Thymus (tissue), 14 donors: ENCODE results near the gene ETNPPL. TPM values are rescaled to one million over a fixed set of nuclear protein-coding genes. Genes with fewer than 3 reads are reported as not detected.

Source experiments
- DNase-seq, 9 donors: peaks; one replicate each; pipeline ENCODE4 v3.0.0-alpha.2; 2013; ENCODE audit warnings: low spot score in 9 of 9, low read depth in 6 of 9, missing footprints in 1 of 9
- H3K27ac ChIP-seq, 2 donors: one replicate each; pipeline ENCODE4 v1.5.1; 2013; ENCODE audit warnings: control low read depth in 1 of 2, low read depth in 1 of 2, low read length in 1 of 2, mild to moderate bottlenecking in 1 of 2, moderate library complexity in 1 of 2
- H3K27me3 ChIP-seq, 2 donors: one replicate each; pipeline ENCODE4 v1.5.1; 2013; ENCODE audit warnings: low read length in 1 of 2; ENCODE audit not compliant: control insufficient read depth in 2 of 2, insufficient read depth in 1 of 2
- H3K36me3 ChIP-seq, 2 donors: one replicate each; pipeline ENCODE4 v1.5.1; 2013; ENCODE audit warnings: low read length in 1 of 2, mild to moderate bottlenecking in 1 of 2, moderate library complexity in 1 of 2; ENCODE audit not compliant: control insufficient read depth in 2 of 2, insufficient read depth in 2 of 2
- H3K4me1 ChIP-seq, 2 donors: one replicate each; pipeline ENCODE4 v1.5.1; 2013; ENCODE audit warnings: low read length in 2 of 2; ENCODE audit not compliant: control insufficient read depth in 2 of 2, insufficient read depth in 2 of 2
- H3K4me3 ChIP-seq, 2 donors: one replicate each; pipeline ENCODE4 v1.5.1; 2013; ENCODE audit warnings: low read length in 2 of 2, control low read depth in 1 of 2, mild to moderate bottlenecking in 1 of 2
- H3K9me3 ChIP-seq, 2 donors: one replicate each; pipeline ENCODE4 v1.5.1; 2013; ENCODE audit warnings: low read length in 1 of 2, mild to moderate bottlenecking in 1 of 2; ENCODE audit not compliant: control insufficient read depth in 2 of 2, insufficient read depth in 1 of 2
- WGBS: extraction: QIAGEN DNeasy Blood & Tissue Kit; methylation state at CpG from one replicate; pipeline ENCODE4 v1.1.7; 2013; 5-methylcytosine and 5-hydroxymethylcytosine counted together
- long read RNA-seq, 10 donors: transcript quantifications; one replicate each; lab custom pipeline, GENCODE V29; 2026
- polyA plus RNA-seq: library from polyadenylated mRNA; stranded (reverse); fragments of 200-250 nt; gene quantifications from one replicate; pipeline ENCODE4 v1.2.3, GENCODE V29; 2013
- total RNA-seq: library from RNA; stranded (reverse); fragments of 120-200 nt; gene quantifications from one replicate; pipeline ENCODE4 v1.2.4, GENCODE V29; 2013
- donor health status: healthy.

The ETNPPL gene
- total RNA-seq (0.19 TPM), polyA plus RNA-seq (1.6 TPM)
- long read RNA-seq, donor 1: 0 reads
- long read RNA-seq, donor 2: 0 reads
- long read RNA-seq, donor 3: 0 reads
- long read RNA-seq, donor 4: 0 reads
- long read RNA-seq, donor 5: 0 reads
- long read RNA-seq, donor 6: 0 reads
- long read RNA-seq, donor 7: 0 reads
- long read RNA-seq, donor 8: 0 reads
- long read RNA-seq, donor 9: 0 reads
- long read RNA-seq, donor 10: 0 reads

DNA sequence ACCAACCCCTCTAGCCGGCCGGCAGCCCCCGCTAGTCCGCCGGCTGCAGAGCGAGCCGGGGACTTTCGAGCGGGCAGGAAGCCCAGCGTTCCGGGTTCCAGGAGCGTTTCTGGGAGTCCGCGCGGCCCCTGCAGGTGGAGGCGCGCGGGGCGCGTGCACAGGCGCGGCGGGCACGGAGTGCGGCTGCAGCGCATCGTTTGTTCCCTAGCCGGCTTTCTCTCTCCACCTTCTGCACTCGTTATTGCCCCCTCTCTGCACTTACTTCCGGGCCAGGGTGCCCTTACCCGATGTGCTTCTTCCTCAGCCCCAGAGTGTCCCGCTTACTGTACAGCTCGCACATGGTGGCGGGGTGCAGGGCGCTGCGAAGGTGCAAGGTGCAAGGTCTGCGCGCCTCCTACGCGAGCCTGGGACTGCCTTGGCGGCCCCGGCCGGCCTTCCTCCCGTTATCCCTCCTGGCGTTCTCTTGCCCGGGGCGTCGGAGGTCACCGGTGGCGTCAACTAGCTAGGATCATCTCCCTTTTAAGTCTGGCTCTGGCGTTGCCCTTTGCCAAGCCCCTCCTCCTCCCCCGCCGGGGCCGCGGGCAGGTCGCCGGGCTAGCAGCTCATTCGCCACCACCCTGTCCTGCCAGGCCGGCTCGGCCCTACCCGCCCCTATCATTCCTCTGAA lies at the start of gene ETNPPL:
ETNPPL (minus strand) TSS at position 495 of the 667 bp plus-strand sequence; CDS start at position 340, 155 bp downstream.
- H3K9me3 ChIP-seq: peaks cover 0 to 5% of the 10 kb centered on the region in 2 donors
- no peaks in the 10 kb centered on the region for H3K36me3 ChIP-seq
- H3K4me1 ChIP-seq: peaks cover 13 to 15% of the 10 kb centered on the region in 2 donors
- 1% methylated on average over 61 of the region's 61 CpGs for WGBS
- no peak within 1 kb of the TSS for H3K27ac ChIP-seq
- peaks cover 5 to 33% of the 10 kb centered on the region in 2 donors for H3K27me3 ChIP-seq
- H3K4me3 ChIP-seq: peak within 1 kb of the TSS; percentile 58 to 74
- peak in 7 of 9 donors; percentile 40 to 82 (median 53) for DNase-seq

DNA sequence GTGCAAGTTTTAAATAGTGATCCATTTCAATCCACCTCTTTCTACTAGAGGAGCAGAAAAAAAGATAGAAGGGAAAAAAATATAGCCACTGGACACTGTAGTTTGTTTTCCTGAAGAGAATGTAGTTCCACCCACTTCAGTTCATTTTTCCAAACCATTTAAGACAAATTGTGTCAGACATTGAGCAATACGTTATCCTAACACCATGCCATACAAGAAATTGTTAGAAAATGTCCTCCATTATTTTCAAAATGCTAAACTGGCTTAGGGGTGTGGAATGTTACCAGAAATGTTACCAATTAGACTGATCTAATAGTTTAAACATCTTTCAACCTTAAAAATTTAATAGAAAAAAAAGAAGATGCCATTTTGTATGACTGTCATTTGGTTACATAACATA lies 48.6 kb upstream of the ETNPPL start:
- no peaks in the 10 kb centered on the region for H3K9me3 ChIP-seq
- WGBS: 95% methylated on average over 1 of the region's 1 CpG

DNA sequence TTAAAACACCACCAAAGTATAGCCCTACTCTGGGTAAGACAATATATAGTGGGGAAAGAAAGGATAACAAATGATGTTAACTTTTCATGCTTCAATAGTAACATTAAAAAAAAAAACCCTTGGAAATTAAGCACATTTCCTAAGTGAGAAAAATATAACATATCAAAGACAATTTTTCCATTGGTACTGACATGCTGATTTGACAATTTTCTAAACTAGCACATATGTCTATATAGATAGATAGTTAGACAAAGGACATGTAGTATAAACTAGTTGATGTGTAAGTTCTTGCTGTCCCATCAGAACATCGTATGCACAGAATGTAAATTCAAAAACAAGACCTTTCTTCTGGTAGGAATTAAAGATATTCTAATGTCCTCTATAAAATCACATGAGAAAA lies 47.2 kb upstream of the ETNPPL start:
- H3K27me3 ChIP-seq: no peaks in the 10 kb centered on the region
- no peak overlapping the region for H3K27ac ChIP-seq
- WGBS: 97% methylated on average over 1 of the region's 1 CpG
- no peaks in the 10 kb centered on the region for H3K9me3 ChIP-seq
- DNase-seq: no peak
- H3K4me3 ChIP-seq: no peak overlapping the region
- H3K4me1 ChIP-seq: no peaks in the 10 kb centered on the region
- H3K36me3 ChIP-seq: no peaks in the 10 kb centered on the region

More for the DNA sequence above, 48.6 kb upstream of the ETNPPL start:
- H3K4me1 ChIP-seq: no peaks in the 10 kb centered on the region
- DNase-seq: no peak
- no peak overlapping the region for H3K4me3 ChIP-seq
- H3K27ac ChIP-seq: no peak overlapping the region
- no peaks in the 10 kb centered on the region for H3K36me3 ChIP-seq
- H3K27me3 ChIP-seq: no peaks in the 10 kb centered on the region

DNA sequence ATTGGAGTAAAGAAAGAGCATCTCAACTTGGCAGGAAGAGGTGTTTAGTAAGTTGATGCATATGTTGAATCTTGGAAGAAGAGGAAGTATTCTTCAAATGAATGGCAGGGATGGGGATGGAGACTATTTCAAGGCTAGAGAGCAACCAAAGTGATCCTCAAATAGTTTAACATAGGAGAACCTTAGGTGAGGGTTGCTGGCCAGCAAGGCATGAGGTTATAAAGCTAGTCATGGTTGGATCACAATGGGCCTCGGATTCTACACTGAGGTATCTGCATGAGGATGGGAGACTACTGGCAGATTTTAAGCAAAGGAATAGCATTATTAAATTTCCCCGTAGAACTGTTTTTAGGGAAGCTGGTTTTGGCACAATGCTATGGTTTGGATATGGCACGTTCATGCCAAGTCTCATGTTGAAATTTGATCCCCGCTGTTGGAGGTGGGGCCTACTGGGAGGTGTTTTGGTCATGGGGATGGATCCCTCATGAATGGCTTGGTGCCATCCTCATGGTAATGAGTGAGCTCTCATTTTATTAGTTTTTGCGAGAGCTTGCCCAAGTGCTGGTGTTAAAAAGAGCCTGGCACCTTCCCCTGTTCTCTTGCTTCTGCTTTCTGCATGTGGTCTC lies 41.9 kb upstream of the ETNPPL start:
- Histone ChIP-seq H3K27ac (no peak overlapping the region), H3K36me3 (no peaks in the 10 kb centered on the region), H3K4me3 (no peak overlapping the region), H3K9me3 (no peaks in the 10 kb centered on the region), H3K4me1 (no peaks in the 10 kb centered on the region), H3K27me3 (no peaks in the 10 kb centered on the region)
- no peak for DNase-seq
- WGBS: 96% methylated on average over 5 of the region's 5 CpGs

DNA sequence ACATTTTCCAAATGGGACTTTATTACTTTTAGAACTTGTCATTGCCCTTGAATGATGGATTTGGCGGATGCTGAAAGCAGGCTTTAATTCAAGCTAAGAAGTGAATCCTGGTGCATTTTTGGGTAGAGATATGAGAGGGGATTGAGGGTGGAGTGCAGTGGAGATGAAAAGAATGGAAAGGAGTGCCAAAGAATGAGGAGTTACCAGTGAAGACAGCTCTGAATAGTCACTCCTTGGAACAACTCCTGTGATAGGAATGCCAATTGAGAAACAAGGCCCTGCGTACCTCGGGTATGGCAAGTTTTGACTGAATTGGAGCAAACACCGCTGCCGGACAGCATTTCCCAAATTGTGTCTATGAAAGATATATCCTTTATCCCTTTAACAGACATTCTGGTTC lies 36.5 kb upstream of the ETNPPL start:
- Histone ChIP-seq H3K36me3 (no peaks in the 10 kb centered on the region), H3K27ac (no peak overlapping the region), H3K27me3 (no peaks in the 10 kb centered on the region), H3K4me1 (no peaks in the 10 kb centered on the region), H3K9me3 (no peaks in the 10 kb centered on the region), H3K4me3 (no peak overlapping the region)
- no peak for DNase-seq
- 59% methylated on average over 5 of the region's 5 CpGs for WGBS

DNA sequence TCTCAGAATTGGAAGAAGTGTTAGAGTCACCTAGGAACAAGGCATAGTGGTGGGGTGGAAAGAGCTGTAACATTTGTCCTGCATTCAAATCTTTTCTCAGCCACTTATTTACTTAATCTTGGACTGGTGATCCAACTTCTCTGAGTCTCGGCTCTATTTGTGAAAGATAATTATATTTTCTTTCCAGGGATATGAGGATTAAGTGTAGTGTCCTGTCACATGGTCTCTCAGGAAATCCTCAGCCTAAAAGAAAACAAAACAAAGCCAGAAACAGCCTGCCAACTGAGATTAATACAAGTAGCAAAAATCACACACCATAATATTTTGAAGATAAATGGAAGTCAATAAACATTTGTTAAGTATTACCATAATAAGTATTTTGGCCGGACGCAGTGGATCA lies 33.3 kb upstream of the ETNPPL start:
- H3K27ac ChIP-seq: no peak overlapping the region
- H3K4me3 ChIP-seq: no peak overlapping the region
- WGBS: 96% methylated on average over 3 of the region's 3 CpGs
- no peaks in the 10 kb centered on the region for H3K36me3 ChIP-seq
- H3K4me1 ChIP-seq: no peaks in the 10 kb centered on the region
- no peak for DNase-seq
- H3K27me3 ChIP-seq: no peaks in the 10 kb centered on the region
- H3K9me3 ChIP-seq: no peaks in the 10 kb centered on the region

DNA sequence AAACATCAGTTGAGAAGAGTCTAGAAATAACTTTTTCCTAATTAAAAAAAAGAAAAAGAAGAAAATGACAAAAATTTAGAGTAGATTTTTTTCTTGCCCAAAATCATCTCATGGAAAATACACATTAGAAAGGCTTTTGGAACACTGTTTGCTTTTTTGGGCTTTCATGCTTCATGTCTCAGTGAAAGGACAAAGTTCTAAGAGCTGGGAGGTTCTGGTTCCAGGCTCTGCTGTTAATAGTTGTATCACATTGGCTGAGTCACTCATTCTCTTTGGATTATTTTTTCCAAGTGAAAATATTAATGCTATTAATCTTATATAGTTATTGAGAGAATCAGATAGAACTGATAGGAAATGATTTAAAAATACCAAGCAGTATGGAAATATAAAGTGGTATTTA lies 32.9 kb upstream of the ETNPPL start:
- no peaks in the 10 kb centered on the region for H3K27me3 ChIP-seq
- no peak overlapping the region for H3K27ac ChIP-seq
- no peaks in the 10 kb centered on the region for H3K4me1 ChIP-seq
- DNase-seq: no peak
- H3K9me3 ChIP-seq: no peaks in the 10 kb centered on the region
- no peaks in the 10 kb centered on the region for H3K36me3 ChIP-seq
- H3K4me3 ChIP-seq: no peak overlapping the region

DNA sequence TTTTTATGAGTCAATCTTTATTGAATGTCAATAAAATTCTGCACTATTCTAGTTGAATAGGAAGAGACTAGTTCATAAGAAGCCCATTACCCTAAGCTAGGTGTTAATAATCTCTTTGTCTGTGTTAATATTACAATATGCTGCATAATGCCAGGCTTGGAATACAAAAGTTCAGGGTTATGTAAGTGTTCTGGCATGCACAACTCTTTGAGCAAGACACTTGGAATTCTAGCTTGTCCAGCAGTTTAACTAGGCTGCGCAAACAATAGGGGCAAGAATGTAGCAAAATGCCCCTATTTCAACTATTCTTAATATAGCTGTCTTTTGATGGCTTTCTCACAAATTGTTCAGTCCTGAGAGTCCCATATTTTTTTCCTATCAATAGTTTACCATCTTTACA lies 31.3 kb upstream of the ETNPPL start:
- no peaks in the 10 kb centered on the region for H3K36me3 ChIP-seq
- H3K4me1 ChIP-seq: no peaks in the 10 kb centered on the region
- no peak for DNase-seq
- H3K27me3 ChIP-seq: no peaks in the 10 kb centered on the region
- H3K4me3 ChIP-seq: no peak overlapping the region
- no peaks in the 10 kb centered on the region for H3K9me3 ChIP-seq
- WGBS: 97% methylated on average over 1 of the region's 1 CpG
- H3K27ac ChIP-seq: no peak overlapping the region

DNA sequence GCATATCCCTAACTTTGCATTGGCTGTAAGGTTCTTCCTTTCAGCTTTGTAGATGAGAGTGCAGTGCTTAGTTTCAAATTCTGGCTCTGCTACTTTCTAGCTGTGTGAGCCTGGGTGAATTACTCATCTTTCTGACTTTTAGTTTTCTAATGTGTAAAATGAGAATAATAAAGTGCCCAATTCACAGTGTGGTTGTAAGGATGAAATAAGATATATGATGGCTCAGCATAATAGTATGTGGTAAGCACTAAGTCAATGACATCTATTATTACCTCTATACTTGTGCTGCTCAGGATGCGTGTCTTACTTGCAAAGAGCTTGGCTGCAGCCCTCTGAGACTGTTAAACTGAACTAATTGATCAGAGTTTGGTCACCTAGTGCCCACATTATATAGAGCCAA lies 30.6 kb upstream of the ETNPPL start:
- H3K27me3 ChIP-seq: no peaks in the 10 kb centered on the region
- H3K4me1 ChIP-seq: no peaks in the 10 kb centered on the region
- H3K9me3 ChIP-seq: no peaks in the 10 kb centered on the region
- H3K4me3 ChIP-seq: no peak overlapping the region
- 100% methylated on average over 1 of the region's 1 CpG for WGBS
- no peak for DNase-seq
- H3K27ac ChIP-seq: no peak overlapping the region
- H3K36me3 ChIP-seq: no peaks in the 10 kb centered on the region
